ENCODE results near the gene RHOH. TPM values are rescaled to one million over a fixed set of nuclear protein-coding genes. Genes with fewer than 3 reads are reported as not detected.

RHOH gene
- total and polyA plus RNA-seq, 2 of the 13 experiments (the other 11 are each of a cell fraction or from before 2014, with no cell fraction given) = 0.57 TPM; not detected in 1

GRCh38 chr4:40192114-40193015 lies 4.5 kb upstream of the RHOH start:
- no TSS peak for BruUV-seq (replicated peaks)
- Histone ChIP-seq H3K4me3 (replicated peaks in 1 of 3; ENCODE audit: insufficient read depth in 1 of 3, low read depth in 2 of 3, low read length in 3 of 3) (peak overlapping the region in 2 of 3 experiments; percentile 39 to 47; a peak in 3 of 6 replicates), H3K4me2 (ENCODE audit: low read depth, low read length) (peak overlapping the region; percentile 82), H4K20me1 (ENCODE audit: insufficient read depth, low read length) (no peaks in the 10 kb centered on the region), H3K9ac (ENCODE audit: insufficient read depth, low read depth, low read length) (no peak overlapping the region; the same call in 1 of the 2 replicates), H3K79me2 (ENCODE audit: insufficient read depth, low read length) (no peaks in the 10 kb centered on the region), H3K4me1 (ENCODE audit: insufficient read depth, low read length) (peaks cover 70% of the 10 kb centered on the region), H3K27me3 (ENCODE audit: control insufficient read depth in 1 of 2, insufficient read depth in 2 of 2, low read length in 2 of 2) (no peaks in the 10 kb centered on the region), H3K27ac (ENCODE audit: extremely low read length, insufficient read depth, low read length) (peak overlapping the region; percentile 76), H3K36me3 (replicated peaks in 1 of 2; ENCODE audit: control insufficient read depth in 1 of 2, insufficient read depth in 2 of 2, low read length in 2 of 2) (no peaks in the 10 kb centered on the region), H3K9me3 (ENCODE audit: low read length) (no peaks in the 10 kb centered on the region), H2AFZ (ENCODE audit: low read length) (no peak overlapping the region)
- TF ChIP-seq ZNF577 (CRISPR knock-in tag; IDR thresholded peaks at IDR 0.05; ENCODE audit: borderline replicate concordance, low read depth) (no peak), ARID3A (IDR thresholded peaks at IDR 0.05; ENCODE audit: low read depth, low read length) (no peak), ZNF724P (CRISPR knock-in tag; IDR thresholded peaks at IDR 0.05; ENCODE audit: borderline replicate concordance) (no peak), MAFF (IDR thresholded peaks at IDR 0.05; ENCODE audit: low read depth, low read length) (no peak), NCOA2 (CRISPR knock-in tag; IDR thresholded peaks at IDR 0.05) (no peak), FOXK2 (IDR thresholded peaks at IDR 0.05) (no peak), SRSF1 (optimal IDR thresholded peaks at IDR 0.05; ENCODE audit: low read depth, low read length) (no peak), TSC22D2 (CRISPR knock-in tag; IDR thresholded peaks at IDR 0.05; ENCODE audit: borderline replicate concordance) (no peak), FOXP1 (IDR thresholded peaks at IDR 0.05) (no peak), FOXP1 (CRISPR knock-in tag; IDR thresholded peaks at IDR 0.05) (peak; percentile 19; the same call in 1 of the 2 replicates), SRSF4 (IDR thresholded peaks at IDR 0.05; ENCODE audit: low read depth, low read length, poor library complexity, severe bottlenecking) (no peak), ZNF644 (CRISPR knock-in tag; IDR thresholded peaks at IDR 0.05; ENCODE audit: low read depth) (no peak), HDAC2 (CRISPR knock-in tag; IDR thresholded peaks at IDR 0.05) (peak; percentile 38; the same call in 1 of the 2 replicates), ELF4 (CRISPR knock-in tag; IDR thresholded peaks at IDR 0.05; ENCODE audit: borderline replicate concordance) (0 out of 2 replicates have a peak, but pooled peaks have one; percentile 7), ZSCAN31 (CRISPR knock-in tag; IDR thresholded peaks at IDR 0.05; ENCODE audit: low read depth) (no peak), HOXA7 (CRISPR knock-in tag; IDR thresholded peaks at IDR 0.05) (no peak), MED1 (CRISPR knock-in tag; IDR thresholded peaks at IDR 0.05) (no peak)
- 14% methylated on average over 8 of the region's 8 CpGs for WGBS (ENCODE audit: low lambda C conversion rate)
- ChIA-PET CTCF (ENCODE audit: low intra/inter-chr PET ratio, low total read pairs) (no interaction called here), POLR2A (interaction anchor here (1.1 kb wide), 1 partner anchor 40 kb away, joined by 3 read pairs; no protein-coding TSS in a partner anchor)
- no peak for FAIRE-seq
- in situ Hi-C loops (cut with HindIII; ENCODE audit: extremely low pct_ligation_motif_present, low pct_unique_long_range_greater_than_20kb) (no loop called here), intact Hi-C loops (cut with micrococcal nuclease; ENCODE audit: unreplicated experiment) (no loop called here)
- DNase-seq (ENCODE audit: low spot score) = peak; percentile 16
- no peak for ATAC-seq

All from HepG2 (cell line).